PC-9 (cell line): ENCODE data around the gene SACM1L.

Source experiments
- EZH2 ChIP-seq: fragments of 200-600 bp; sonication (generic); IDR thresholded peaks from 2 replicates; pipeline ENCODE4 v1.8.0; 2017; ENCODE audit warnings: antibody characterized with exemption, low read depth
- TF ChIP-seq, protein P1 (sequence below): fragments of 200-600 bp; sonication (generic); conservative IDR thresholded peaks from 2 replicates; pipeline ENCODE4 v1.6.1; 2017; ENCODE audit warnings: mixed run types, antibody characterized with exemption, mild to moderate bottlenecking, moderate library complexity

DNA sequence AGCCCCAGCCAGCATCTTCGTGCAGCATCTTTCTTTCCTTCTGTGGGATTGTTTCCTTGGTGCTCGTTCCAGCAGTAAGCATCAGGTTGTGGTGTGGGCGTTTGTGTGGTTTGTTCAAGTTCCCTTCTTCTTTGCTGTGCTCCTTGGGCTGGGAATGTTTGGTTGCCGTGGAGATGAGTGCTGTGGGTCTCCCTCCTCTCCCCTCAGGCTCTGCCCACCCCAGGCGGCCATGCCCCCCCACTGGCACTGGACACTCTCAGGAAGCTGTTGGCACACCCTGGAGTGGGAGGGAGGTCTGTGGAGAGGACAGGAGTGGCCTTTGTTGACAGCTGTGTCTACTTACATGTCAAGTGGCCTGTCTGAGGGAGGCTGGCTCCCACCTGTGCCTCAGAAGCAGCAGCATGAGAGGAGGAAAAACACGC lies 46.5 kb upstream of the SACM1L start:
- TF ChIP-seq, protein P1, sequence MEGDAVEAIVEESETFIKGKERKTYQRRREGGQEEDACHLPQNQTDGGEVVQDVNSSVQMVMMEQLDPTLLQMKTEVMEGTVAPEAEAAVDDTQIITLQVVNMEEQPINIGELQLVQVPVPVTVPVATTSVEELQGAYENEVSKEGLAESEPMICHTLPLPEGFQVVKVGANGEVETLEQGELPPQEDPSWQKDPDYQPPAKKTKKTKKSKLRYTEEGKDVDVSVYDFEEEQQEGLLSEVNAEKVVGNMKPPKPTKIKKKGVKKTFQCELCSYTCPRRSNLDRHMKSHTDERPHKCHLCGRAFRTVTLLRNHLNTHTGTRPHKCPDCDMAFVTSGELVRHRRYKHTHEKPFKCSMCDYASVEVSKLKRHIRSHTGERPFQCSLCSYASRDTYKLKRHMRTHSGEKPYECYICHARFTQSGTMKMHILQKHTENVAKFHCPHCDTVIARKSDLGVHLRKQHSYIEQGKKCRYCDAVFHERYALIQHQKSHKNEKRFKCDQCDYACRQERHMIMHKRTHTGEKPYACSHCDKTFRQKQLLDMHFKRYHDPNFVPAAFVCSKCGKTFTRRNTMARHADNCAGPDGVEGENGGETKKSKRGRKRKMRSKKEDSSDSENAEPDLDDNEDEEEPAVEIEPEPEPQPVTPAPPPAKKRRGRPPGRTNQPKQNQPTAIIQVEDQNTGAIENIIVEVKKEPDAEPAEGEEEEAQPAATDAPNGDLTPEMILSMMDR, result no peak
- no peak for TF ChIP-seq EZH2
